Neural progenitor cell (in vitro differentiated cells): Measurements from ENCODE around the gene IL31RA. TPM values are rescaled to one million over a fixed set of nuclear protein-coding genes. Genes with fewer than 3 reads are reported as not detected.

Source experiments
- DNase-seq: peaks from one replicate; pipeline ENCODE4 v3.0.0-alpha.2; 2016; ENCODE audit warnings: low spot score
- H2AFZ ChIP-seq: fragments of 200-600 bp; sonication (generic); replicated peaks from 2 replicates; pipeline ENCODE4 v1.6.1; 2016; ENCODE audit warnings: antibody characterized with exemption
- H3F3A ChIP-seq: fragments of 200-600 bp; sonication (generic); 2 replicates; pipeline ENCODE4 v1.6.1; 2016; ENCODE audit warnings: antibody characterized with exemption, low read depth
- H3K27ac ChIP-seq: fragments of 200-600 bp; sonication (generic); 2 replicates; pipeline ENCODE4 v1.5.1; 2016; ENCODE audit warnings: mild to moderate bottlenecking
- H3K27me3 ChIP-seq: fragments of 200-600 bp; sonication (generic); 2 replicates; pipeline ENCODE4 v1.6.1; 2016; ENCODE audit warnings: mild to moderate bottlenecking, moderate library complexity
- H3K36me3 ChIP-seq: fragments of 200-600 bp; sonication (generic); 2 replicates; pipeline ENCODE4 v1.5.1; 2016
- H3K4me1 ChIP-seq: fragments of 200-600 bp; sonication (generic); 2 replicates; pipeline ENCODE4 v1.6.1; 2016; ENCODE audit warnings: mixed run types
- H3K4me2 ChIP-seq: fragments of 200-600 bp; sonication (generic); 2 replicates; pipeline ENCODE4 v1.6.1; 2016
- H3K4me3 ChIP-seq: fragments of 200-600 bp; sonication (generic); 2 replicates; pipeline ENCODE4 v1.5.1; 2016
- H3K79me2 ChIP-seq: fragments of 200-600 bp; sonication (generic); 2 replicates; pipeline ENCODE4 v1.6.1; 2016; ENCODE audit warnings: low read depth
- H3K9ac ChIP-seq: fragments of 200-600 bp; sonication (generic); 2 replicates; pipeline ENCODE4 v1.6.1; 2016
- H3K9me3 ChIP-seq: fragments of 200-600 bp; sonication (generic); 2 replicates; pipeline ENCODE4 v1.5.1; 2016; ENCODE audit warnings: low read depth
- H4K20me1 ChIP-seq: fragments of 200-600 bp; sonication (generic); 2 replicates; pipeline ENCODE4 v1.6.1; 2016; ENCODE audit warnings: low read depth
- H3K27ac Mint-ChIP-seq: 3 replicates; pipeline ENCODE4 v1.8.0; 2021; ENCODE audit warnings: mixed read lengths
- H3K27me3 Mint-ChIP-seq: 2 replicates; pipeline ENCODE4 v1.8.0; 2022; ENCODE audit warnings: low read depth, mild to moderate bottlenecking, inconsistent platforms, moderate library complexity, mixed read lengths; ENCODE audit not compliant: insufficient read depth
- H3K36me3 Mint-ChIP-seq: 3 replicates; pipeline ENCODE4 v1.8.0; 2021; ENCODE audit warnings: mixed read lengths
- H3K4me1 Mint-ChIP-seq: 3 replicates; pipeline ENCODE4 v1.8.0; 2021; ENCODE audit warnings: mixed read lengths
- H3K4me3 Mint-ChIP-seq: 3 replicates; pipeline ENCODE4 v1.8.0; 2021; ENCODE audit warnings: mild to moderate bottlenecking, moderate library complexity, mixed read lengths
- H3K9me3 Mint-ChIP-seq: 3 replicates; pipeline ENCODE4 v1.8.0; 2020; ENCODE audit warnings: mixed read lengths
- CTCF ChIP-seq: fragments of 200-600 bp; sonication (generic); IDR thresholded peaks from 2 replicates; pipeline ENCODE4 v1.5.1; 2017; ENCODE audit warnings: antibody characterized with exemption, mild to moderate bottlenecking
- EZH2 ChIP-seq: fragments of 200-600 bp; sonication (generic); IDR thresholded peaks from 2 replicates; pipeline ENCODE4 v1.6.1; 2017; ENCODE audit warnings: antibody characterized with exemption, mild to moderate bottlenecking, moderate library complexity
- EZH2phosphoT487 ChIP-seq: fragments of 200-600 bp; sonication (generic); IDR thresholded peaks from 2 replicates; pipeline ENCODE4 v1.6.1; 2017; ENCODE audit warnings: antibody characterized with exemption
- total RNA-seq: library from RNA; depleted of rRNA; stranded (reverse); fragments of >200 nt; gene quantifications from 2 replicates; pipeline ENCODE4 v1.2.3, GENCODE V29; 2015; ENCODE audit warnings: low replicate concordance

IL31RA gene
- total RNA-seq, 1 donor from 2014 or later, result not detected

- H3K27ac Mint-ChIP-seq, result no peak overlapping the region
- H3K4me3 Mint-ChIP-seq, result no peak overlapping the region
- no peaks in the 10 kb centered on the region for H3F3A ChIP-seq
- H3K9me3 ChIP-seq, result no peaks in the 10 kb centered on the region
- no peaks in the 10 kb centered on the region for H3K4me1 ChIP-seq
- H4K20me1 ChIP-seq, result no peaks in the 10 kb centered on the region
- no peak overlapping the region for H3K27ac ChIP-seq
- H2AFZ ChIP-seq, result no peak overlapping the region
- no peak overlapping the region for H3K9ac ChIP-seq
- no peaks in the 10 kb centered on the region for H3K79me2 ChIP-seq
- H3K36me3 Mint-ChIP-seq, result no peaks in the 10 kb centered on the region
- H3K27me3 ChIP-seq, result peaks cover 34% of the 10 kb centered on the region
- H3K4me3 ChIP-seq, result no peak overlapping the region
- no peak for TF ChIP-seq EZH2phosphoT487
- no peak for TF ChIP-seq EZH2
- no peak for TF ChIP-seq CTCF
- no peak overlapping the region for H3K4me2 ChIP-seq
- H3K4me1 Mint-ChIP-seq, result no peaks in the 10 kb centered on the region
- H3K27me3 Mint-ChIP-seq, result no peaks in the 10 kb centered on the region
- H3K36me3 ChIP-seq, result no peaks in the 10 kb centered on the region
- no peaks in the 10 kb centered on the region for H3K9me3 Mint-ChIP-seq
- no peak for DNase-seq
Measured at GRCh38 chr5:55823151-55823796, 27.9 kb upstream of the IL31RA start.

DNA sequence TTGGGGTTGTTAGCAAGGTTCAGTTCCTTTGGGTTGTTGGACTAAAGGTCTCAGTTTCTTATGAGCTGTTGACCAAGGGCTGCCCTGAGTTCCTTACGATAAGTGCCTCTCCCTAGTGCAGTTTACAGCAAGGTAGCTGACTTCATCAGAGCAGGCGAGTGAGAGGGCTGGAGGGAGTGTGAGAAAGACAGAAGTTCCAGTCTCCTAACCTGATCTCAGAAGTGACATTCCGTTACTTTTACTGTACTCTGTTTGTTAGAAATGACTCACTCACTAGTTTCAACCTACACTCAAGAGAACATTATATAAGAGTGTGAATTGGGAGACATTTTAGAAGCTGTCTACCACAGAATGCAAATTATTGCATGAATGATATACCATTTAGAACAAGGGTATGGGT, 21.2 kb upstream of the IL31RA start:
- Histone ChIP-seq H2AFZ (no peak overlapping the region), H3K27ac (no peak overlapping the region), H3K4me3 (no peak overlapping the region), H3K79me2 (no peaks in the 10 kb centered on the region), H3F3A (no peaks in the 10 kb centered on the region), H3K4me1 (no peaks in the 10 kb centered on the region), H3K4me2 (no peak overlapping the region), H3K36me3 (no peaks in the 10 kb centered on the region), H3K9ac (no peak overlapping the region), H3K9me3 (no peaks in the 10 kb centered on the region), H3K27me3 (no peaks in the 10 kb centered on the region), H4K20me1 (no peaks in the 10 kb centered on the region)
- peaks cover 3% of the 10 kb centered on the region for H3K9me3 Mint-ChIP-seq
- no peaks in the 10 kb centered on the region for H3K36me3 Mint-ChIP-seq
- no peaks in the 10 kb centered on the region for H3K4me1 Mint-ChIP-seq
- no peak for DNase-seq
- TF ChIP-seq EZH2phosphoT487 (no peak), CTCF (no peak), EZH2 (no peak)
- H3K27me3 Mint-ChIP-seq, result no peaks in the 10 kb centered on the region
- H3K4me3 Mint-ChIP-seq, result no peak overlapping the region
- H3K27ac Mint-ChIP-seq, result no peak overlapping the region

GRCh38 chr5:55832446-55832845, 18.7 kb upstream of the IL31RA start:
- H3K9me3 ChIP-seq, result no peaks in the 10 kb centered on the region
- no peak overlapping the region for H3K4me2 ChIP-seq
- H3K36me3 ChIP-seq, result no peaks in the 10 kb centered on the region
- no peaks in the 10 kb centered on the region for H3F3A ChIP-seq
- H3K27me3 ChIP-seq, result no peaks in the 10 kb centered on the region
- Mint-ChIP-seq H3K27ac (no peak overlapping the region), H3K9me3 (peaks cover 3% of the 10 kb centered on the region), H3K4me3 (no peak overlapping the region), H3K27me3 (no peaks in the 10 kb centered on the region), H3K36me3 (no peaks in the 10 kb centered on the region), H3K4me1 (no peaks in the 10 kb centered on the region)
- H3K4me1 ChIP-seq, result no peaks in the 10 kb centered on the region
- H3K27ac ChIP-seq, result no peak overlapping the region
- no peaks in the 10 kb centered on the region for H3K79me2 ChIP-seq
- no peak overlapping the region for H3K9ac ChIP-seq
- no peak overlapping the region for H3K4me3 ChIP-seq
- H2AFZ ChIP-seq, result no peak overlapping the region
- no peak for TF ChIP-seq EZH2phosphoT487
- TF ChIP-seq EZH2, result no peak
- TF ChIP-seq CTCF, result no peak
- H4K20me1 ChIP-seq, result no peaks in the 10 kb centered on the region
- no peak for DNase-seq
